OCI-LY1 (cell line): ENCODE data around the gene UBE2N.

Experiments used
- H2AFZ ChIP-seq: fragments of 200-600 bp; sonication (generic), shearing (Covaris generic); 2 replicates; pipeline ENCODE4 v1.6.0; 2014; ENCODE audit warnings: antibody characterized with exemption, mild to moderate bottlenecking, low read length
- H3F3A ChIP-seq: fragments of 200-600 bp; sonication (generic), shearing (Covaris generic); 2 replicates; pipeline ENCODE4 v1.6.0; 2014; ENCODE audit warnings: mild to moderate bottlenecking, antibody characterized with exemption, low read length, moderate library complexity; ENCODE audit not compliant: insufficient read depth
- H3K27ac ChIP-seq: fragments of 200-600 bp; sonication (generic); 2 replicates; pipeline ENCODE4 v1.5.1; 2014; ENCODE audit warnings: low read length, mixed run types, mild to moderate bottlenecking, low read depth; ENCODE audit not compliant: poor library complexity, severe bottlenecking
- H3K27me3 ChIP-seq: fragments of 200-600 bp; sonication (generic); 2 replicates; pipeline ENCODE4 v1.6.0; 2014; ENCODE audit warnings: antibody characterized with exemption, mild to moderate bottlenecking, low read length, moderate library complexity; ENCODE audit not compliant: insufficient read depth
- H3K36me3 ChIP-seq: fragments of 200-600 bp; sonication (generic); 2 replicates; pipeline ENCODE4 v1.6.1; 2014; ENCODE audit warnings: mild to moderate bottlenecking, antibody characterized with exemption, low read length, moderate library complexity, mixed read lengths; ENCODE audit not compliant: insufficient read depth
- H3K4me1 ChIP-seq: fragments of 200-600 bp; sonication (generic); 2 replicates; pipeline ENCODE4 v1.5.1; 2014; ENCODE audit warnings: mild to moderate bottlenecking, low read length, moderate library complexity; ENCODE audit not compliant: insufficient read depth, severe bottlenecking
- H3K4me2 ChIP-seq: fragments of 200-600 bp; sonication (generic), shearing (Covaris generic); 2 replicates; pipeline ENCODE4 v1.6.1; 2014; ENCODE audit warnings: low read length
- H3K4me3 ChIP-seq: fragments of 200-600 bp; sonication (generic); 2 replicates; pipeline ENCODE4 v1.5.1; 2014; ENCODE audit warnings: low read length, low read depth, mild to moderate bottlenecking, mixed read lengths; ENCODE audit not compliant: poor library complexity, severe bottlenecking
- H3K79me2 ChIP-seq: fragments of 200-600 bp; shearing (Covaris generic); 2 replicates; pipeline ENCODE4 v1.6.1; 2016; ENCODE audit warnings: mixed run types, low read length, mixed read lengths; ENCODE audit not compliant: insufficient read depth
- H3K9ac ChIP-seq: fragments of 200-600 bp; sonication (generic), shearing (Covaris generic); 2 replicates; pipeline ENCODE4 v1.6.1; 2014; ENCODE audit warnings: mild to moderate bottlenecking, low read length, mixed read lengths
- H3K9me2 ChIP-seq: fragments of 200-600 bp; sonication (generic), shearing (Covaris generic); 2 replicates; pipeline ENCODE4 v1.6.1; 2014; ENCODE audit warnings: low read depth, mild to moderate bottlenecking, low read length, mixed read lengths
- H3K9me3 ChIP-seq: fragments of 200-600 bp; shearing (Covaris generic); 2 replicates; pipeline ENCODE4 v1.6.1; 2014; ENCODE audit warnings: low read length, mixed read lengths
- H4K20me1 ChIP-seq: fragments of 200-600 bp; sonication (generic), shearing (Covaris generic); 2 replicates; pipeline ENCODE4 v1.6.0; 2016; ENCODE audit warnings: mild to moderate bottlenecking, low read length; ENCODE audit not compliant: insufficient read depth
- EZH2 ChIP-seq: fragments of 200-600 bp; sonication (generic), shearing (Covaris generic); IDR thresholded peaks from 2 replicates; pipeline ENCODE4 v1.8.0; 2017; ENCODE audit warnings: borderline replicate concordance, mixed run types, mild to moderate bottlenecking, antibody characterized with exemption, low read length, moderate library complexity, mixed read lengths
- TF ChIP-seq, protein P1 (sequence below): fragments of 200-600 bp; sonication (generic), shearing (Covaris generic); IDR thresholded peaks from 2 replicates; pipeline ENCODE4 v1.5.1; 2017; ENCODE audit warnings: mild to moderate bottlenecking, antibody characterized with exemption, low read length, moderate library complexity, mixed read lengths

UBE2N gene

DNA sequence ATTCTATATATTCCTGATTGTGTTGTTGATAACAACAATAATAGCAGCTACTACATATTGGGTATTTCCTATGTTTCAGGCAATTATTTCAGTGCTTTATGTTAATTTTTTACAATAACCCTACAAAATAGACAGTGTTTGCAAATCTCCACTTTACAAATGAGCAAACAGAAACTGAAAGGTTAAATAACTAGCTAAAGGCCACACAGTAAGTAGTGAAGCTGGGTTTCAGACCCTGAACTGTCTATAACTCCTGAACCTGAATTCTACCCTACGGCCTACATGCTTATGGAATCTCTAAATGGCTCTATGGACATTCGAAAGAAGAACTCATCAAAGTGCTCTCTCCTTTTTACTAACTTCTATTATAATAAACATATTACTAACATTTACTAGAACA is 83.7 kb downstream of the UBE2N start:
- H3K4me2 ChIP-seq = no peak overlapping the region
- no peaks in the 10 kb centered on the region for H3K36me3 ChIP-seq
- no peaks in the 10 kb centered on the region for H3K79me2 ChIP-seq
- no peak for TF ChIP-seq EZH2
- TF ChIP-seq, protein P1, sequence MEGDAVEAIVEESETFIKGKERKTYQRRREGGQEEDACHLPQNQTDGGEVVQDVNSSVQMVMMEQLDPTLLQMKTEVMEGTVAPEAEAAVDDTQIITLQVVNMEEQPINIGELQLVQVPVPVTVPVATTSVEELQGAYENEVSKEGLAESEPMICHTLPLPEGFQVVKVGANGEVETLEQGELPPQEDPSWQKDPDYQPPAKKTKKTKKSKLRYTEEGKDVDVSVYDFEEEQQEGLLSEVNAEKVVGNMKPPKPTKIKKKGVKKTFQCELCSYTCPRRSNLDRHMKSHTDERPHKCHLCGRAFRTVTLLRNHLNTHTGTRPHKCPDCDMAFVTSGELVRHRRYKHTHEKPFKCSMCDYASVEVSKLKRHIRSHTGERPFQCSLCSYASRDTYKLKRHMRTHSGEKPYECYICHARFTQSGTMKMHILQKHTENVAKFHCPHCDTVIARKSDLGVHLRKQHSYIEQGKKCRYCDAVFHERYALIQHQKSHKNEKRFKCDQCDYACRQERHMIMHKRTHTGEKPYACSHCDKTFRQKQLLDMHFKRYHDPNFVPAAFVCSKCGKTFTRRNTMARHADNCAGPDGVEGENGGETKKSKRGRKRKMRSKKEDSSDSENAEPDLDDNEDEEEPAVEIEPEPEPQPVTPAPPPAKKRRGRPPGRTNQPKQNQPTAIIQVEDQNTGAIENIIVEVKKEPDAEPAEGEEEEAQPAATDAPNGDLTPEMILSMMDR = no peak
- H3K4me3 ChIP-seq = no peak overlapping the region
- no peaks in the 10 kb centered on the region for H3K27me3 ChIP-seq
- H3K27ac ChIP-seq = no peak overlapping the region
- H4K20me1 ChIP-seq = no peaks in the 10 kb centered on the region
- H3F3A ChIP-seq = no peaks in the 10 kb centered on the region
- H3K9ac ChIP-seq = no peak overlapping the region
- H2AFZ ChIP-seq = no peak overlapping the region
- H3K9me3 ChIP-seq = no peaks in the 10 kb centered on the region
- no peaks in the 10 kb centered on the region for H3K4me1 ChIP-seq
- H3K9me2 ChIP-seq = no peaks in the 10 kb centered on the region

DNA sequence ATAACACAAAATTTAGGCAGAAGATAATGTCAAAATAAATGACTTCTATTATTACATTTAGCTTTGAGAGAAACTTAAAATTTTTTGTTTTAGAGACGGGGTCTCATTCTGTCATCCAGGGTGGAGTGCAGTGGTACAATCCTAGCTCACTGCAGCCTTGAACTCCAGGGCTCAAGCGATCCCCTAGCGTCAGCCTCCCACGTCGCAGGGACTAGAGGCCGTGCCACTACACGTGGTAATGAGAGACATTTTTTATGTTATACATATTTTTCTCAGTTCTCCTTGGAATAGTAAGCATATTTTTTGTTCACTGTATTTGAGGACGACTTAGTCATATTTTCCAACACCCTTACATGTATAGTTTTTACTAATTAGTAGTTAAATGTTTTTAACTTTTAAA is 85.5 kb downstream of the UBE2N start:
- no peak for TF ChIP-seq EZH2
- TF ChIP-seq, protein P1 = no peak
- H3K27me3 ChIP-seq = no peaks in the 10 kb centered on the region; the same call in 1 of the 2 replicates
- H3F3A ChIP-seq = no peaks in the 10 kb centered on the region
- H3K9ac ChIP-seq = no peak overlapping the region
- H3K4me2 ChIP-seq = no peak overlapping the region
- no peaks in the 10 kb centered on the region for H3K79me2 ChIP-seq
- no peaks in the 10 kb centered on the region for H3K9me2 ChIP-seq
- no peak overlapping the region for H2AFZ ChIP-seq
- no peaks in the 10 kb centered on the region for H3K9me3 ChIP-seq
- H3K4me1 ChIP-seq = no peaks in the 10 kb centered on the region
- H3K4me3 ChIP-seq = no peak overlapping the region
- no peak overlapping the region for H3K27ac ChIP-seq
- H4K20me1 ChIP-seq = no peaks in the 10 kb centered on the region
- H3K36me3 ChIP-seq = no peaks in the 10 kb centered on the region
